DMS79 (cell line): ENCODE measurements around the gene MCCC1.

Experiments used
- DNase-seq: peaks from one replicate; lab custom pipeline; 2025; lab: John Stamatoyannopoulos, UW

The MCCC1 gene

GRCh38 chr3:182981038-182981380 lies 118.3 kb downstream of the MCCC1 start:
- no peak for DNase-seq

DNA sequence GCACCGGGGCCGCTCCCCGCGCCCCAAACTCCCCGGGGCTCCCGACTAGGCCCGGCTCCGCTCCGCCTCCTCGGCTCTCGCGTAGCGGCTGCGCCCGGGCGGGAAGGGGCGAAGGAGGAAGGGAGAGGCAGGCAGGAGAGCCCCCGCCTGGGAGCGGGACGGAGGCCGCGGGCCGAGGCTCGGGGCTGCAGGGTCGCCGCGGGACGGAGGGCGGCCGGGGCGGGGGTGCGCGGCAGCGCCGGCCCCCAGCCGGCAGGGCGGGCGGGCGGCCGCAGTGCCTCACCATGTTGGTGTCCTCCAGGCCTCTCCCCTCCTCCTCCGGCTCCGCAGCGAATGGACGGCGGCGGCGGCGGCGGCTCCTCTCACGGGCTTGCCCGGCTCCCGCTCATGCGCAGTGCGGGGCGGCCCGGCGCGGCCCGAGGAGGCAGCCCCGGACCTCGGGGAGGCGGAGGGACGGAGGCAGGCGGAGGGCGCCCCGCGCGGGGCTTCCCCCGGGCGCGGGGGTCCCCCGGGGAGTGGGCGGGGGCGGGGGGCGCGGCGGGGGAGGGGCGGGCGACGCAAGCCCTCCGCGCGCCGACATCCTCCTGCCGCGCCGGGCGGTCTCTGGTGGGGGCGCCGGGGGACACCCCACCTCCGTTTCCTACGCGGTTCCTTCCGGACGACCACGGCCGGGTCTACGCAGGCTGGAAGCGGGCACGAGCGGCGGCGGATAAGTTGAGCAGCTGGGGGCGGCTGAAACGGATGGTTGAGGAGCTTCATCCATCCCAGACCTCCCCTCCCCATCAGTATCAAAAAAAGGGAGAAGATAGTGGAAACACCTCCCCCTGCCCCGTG lies 118.9 kb downstream of the MCCC1 start, which contains the start of gene DCUN1D1:
Gene DCUN1D1 (minus strand): TSS at position 335 of the 834 bp plus-strand sequence. CDS start 49 bp downstream, at position 286.
- DNase-seq: peak; percentile 37

GRCh38 chr3:182979674-182980191 lies 119.6 kb downstream of the MCCC1 start:
- DNase-seq: peak; percentile 12

DNA sequence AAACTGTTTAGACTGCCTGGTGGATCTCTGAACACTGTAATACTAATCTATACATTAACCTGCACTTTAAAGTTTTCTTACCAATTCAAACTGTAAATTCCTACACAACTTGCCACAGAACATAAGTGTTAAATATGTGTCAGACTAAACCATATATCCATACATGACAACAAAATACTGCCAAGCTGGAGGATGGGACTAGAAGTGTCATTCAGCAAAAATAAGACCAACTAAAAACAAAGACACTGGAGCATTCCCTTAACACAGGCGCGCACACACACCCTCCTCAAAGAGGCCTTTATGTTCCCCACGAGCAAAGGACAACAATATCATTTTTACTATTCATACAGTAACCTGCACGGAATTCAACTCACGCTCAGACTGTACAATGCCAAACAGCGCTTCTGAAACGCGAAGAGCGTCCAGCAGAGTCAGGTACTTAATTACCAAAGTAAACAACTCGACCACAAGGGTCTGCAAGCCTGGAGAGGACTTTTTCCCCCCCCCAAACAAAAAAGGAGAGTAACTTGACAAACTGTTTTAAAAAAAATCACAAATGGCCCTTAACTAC lies 120.1 kb downstream of the MCCC1 start:
- DNase-seq: no peak

GRCh38 chr3:182978387-182978786 lies 120.9 kb downstream of the MCCC1 start:
- DNase-seq: no peak

DNA sequence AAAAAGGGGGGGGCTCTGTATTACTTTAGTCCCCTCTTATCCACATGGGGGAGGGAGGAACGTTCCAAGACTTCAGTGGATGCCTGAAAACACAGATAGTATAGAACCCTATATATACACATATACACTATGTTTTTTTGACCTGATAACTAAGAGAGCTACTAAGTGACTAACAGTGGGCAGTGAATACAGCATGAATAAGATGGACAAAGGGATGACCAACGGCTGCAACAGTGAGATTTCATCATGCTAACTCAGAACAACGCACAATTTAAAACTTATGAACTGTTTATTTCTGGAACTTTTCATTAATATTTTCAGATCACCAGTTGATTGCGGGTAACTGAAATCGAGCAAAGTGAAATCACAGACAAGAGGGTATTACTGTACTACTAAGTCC lies 126.2 kb downstream of the MCCC1 start:
- DNase-seq: no peak

DNA sequence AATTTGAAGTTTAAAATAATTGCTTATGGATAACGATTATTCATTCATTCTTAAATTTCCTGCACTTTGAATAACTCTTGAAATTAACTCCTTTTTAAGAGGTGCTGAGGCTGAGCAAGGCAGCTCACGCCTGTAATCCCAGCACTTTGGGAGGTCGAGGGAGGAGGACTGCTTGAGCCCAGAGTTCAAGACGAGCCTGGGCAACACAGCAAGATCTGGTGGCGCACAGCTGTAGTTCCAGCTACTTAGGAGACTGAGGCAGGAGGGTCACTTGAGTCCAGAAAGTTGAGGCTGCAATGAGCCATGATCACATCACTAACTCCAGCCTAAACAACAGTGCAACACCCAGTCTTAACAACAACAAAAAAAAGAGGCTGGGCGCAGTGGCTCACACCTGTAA lies 126.9 kb downstream of the MCCC1 start:
- DNase-seq: no peak

DNA sequence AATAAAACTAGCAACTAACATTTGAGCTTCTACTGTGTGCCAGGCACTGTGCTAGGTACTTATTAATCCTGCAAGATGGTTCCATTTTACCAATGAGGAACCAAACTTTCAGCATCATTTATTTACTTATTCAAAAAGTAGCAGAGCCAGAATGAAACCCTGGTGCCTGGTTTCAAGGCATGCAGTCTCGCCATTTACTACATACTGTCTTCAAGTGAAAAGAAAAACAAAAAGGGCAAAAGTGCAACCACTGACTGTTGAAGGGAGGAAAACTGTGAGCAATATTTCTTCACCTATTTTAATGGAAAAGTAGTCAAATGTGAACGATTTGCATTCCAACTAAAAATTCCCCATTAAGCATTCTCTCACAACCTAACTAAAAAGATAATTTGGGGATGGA lies 127.7 kb downstream of the MCCC1 start:
- no peak for DNase-seq

DNA sequence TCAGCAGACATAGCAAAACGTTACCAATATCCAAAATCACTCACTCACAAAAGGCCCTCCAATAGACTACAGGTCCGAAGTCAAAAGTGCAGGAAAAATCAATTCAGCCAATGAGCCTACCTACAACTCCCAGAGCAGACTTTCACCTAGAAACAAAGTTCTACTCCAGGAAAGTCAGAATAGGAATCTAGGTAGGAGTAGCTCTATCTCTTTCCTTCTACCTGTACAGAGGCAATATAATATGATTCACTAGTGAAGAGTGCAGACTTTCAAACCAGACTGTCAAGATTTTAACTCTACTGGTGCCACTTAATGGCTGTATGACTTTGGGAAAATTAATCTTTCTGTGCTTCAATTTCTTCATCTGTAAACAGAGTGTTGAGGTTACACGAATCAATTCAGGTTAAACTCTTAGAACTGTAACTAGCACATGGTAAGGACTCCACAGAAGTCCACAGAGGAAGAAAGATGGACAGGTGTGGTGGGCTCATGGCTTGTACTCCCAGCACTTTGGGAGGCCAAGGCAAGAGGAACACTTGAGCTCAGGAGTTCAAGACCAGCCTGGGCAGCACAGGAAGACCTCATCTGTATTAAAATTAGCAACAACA lies 128.4 kb downstream of the MCCC1 start:
- DNase-seq: no peak

- DNase-seq: no peak
Observed at GRCh38 chr3:182969853-182970252, 129.4 kb downstream of the MCCC1 start.

DNA sequence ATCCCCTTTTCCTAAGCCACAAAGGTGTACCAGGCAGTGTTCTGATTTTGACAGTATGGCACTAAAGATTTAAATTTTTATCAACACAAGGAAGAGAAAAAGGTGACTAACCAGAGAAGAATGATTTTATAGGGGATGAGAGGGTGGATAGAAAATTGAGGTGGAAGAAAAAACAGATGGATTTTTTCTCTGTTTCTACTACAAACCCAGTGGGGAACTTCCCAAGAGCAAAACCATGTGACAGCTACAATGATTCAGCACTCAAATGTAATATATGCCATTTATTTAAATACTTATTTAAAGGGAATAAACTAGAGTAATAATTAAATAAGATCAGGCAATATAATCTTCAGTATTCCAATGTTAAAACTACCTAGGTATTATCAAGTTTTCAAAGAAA lies 130.0 kb downstream of the MCCC1 start:
- DNase-seq: no peak

DNA sequence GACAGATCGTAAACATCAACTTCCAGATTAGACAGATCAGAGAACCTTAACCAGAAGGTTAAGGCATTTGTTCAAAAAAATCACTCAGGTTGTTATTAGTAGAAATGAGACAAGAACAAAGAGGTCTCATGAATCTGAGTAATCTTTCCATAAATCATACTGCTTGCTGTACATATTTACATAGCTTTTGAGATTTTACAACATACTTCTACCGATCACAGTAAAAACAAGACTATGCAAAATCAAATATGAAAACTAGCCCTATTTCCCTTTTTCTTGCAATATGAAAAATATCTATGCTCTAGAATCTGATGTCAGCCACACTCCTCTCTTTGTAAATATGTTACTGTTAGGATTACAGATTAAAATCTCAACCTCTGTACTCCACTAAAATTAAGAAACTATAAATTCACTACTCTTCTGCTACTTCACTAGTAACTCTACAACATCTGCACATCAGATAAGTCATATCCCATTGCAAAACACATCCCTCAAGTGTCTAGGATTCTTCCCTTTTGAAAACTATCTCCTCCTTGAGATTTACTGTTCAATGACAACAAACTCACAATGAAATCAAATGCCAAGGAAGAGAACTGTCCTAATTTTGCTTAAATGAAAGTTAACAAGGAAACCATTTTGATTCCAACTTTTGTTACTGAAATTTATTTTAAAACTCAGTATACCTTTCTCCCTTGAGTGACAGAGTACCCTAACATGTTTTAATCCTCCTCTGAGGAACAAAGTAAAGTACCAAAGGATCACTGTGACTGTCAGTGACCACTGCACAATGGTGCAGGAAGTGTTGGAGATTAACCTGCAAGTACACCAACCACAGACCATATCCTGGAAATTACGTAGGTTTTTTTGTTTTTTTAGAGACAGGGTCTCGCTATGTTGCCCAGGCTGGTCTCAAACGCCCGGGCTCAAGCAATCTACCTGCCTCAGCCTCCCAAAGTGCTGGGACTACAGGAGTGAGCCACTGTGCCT lies 131.8 kb downstream of the MCCC1 start:
- DNase-seq: no peak

DNA sequence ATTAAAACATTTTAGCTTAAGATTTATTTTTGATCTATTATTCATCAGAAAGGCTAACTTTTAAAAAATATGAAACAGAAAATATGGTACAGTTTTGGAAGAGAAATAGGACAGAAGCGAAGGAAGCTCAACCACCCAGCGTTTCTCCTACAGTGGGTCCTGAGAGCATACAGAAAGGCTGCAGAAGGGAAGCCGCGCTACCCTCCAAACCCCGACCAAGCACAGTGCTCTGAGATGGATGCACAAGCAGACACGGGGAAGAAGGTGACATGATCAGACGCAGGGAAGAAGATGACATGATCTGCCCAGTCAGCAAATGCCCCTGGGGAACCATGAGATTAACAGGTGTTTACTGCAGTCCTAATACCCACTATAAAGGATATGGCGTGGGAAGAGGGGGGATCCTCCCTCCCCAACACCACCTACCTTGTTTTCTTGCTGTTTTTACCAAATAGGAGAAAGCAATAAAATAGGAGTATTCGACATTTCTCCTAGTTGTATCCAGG lies 133.4 kb downstream of the MCCC1 start:
- no peak for DNase-seq
